Activated CD4-positive, alpha-beta T cell treated with anti-CD3 and anti-CD28 coated beads, Interleukin-2, amount 50 U/mL, for 4 hours (primary cell): ENCODE data around the gene MRPL37.
"Not testable (repeated sequence)": the region's sequence is repeated elsewhere in the genome, so short reads cannot be mapped to it uniquely, and the experiment has no call there.

ENCODE experiments used
- DNase-seq, 2 experiments: peaks; one replicate each; pipeline ENCODE4 v3.0.0-alpha.2; 2020

Gene MRPL37

DNA sequence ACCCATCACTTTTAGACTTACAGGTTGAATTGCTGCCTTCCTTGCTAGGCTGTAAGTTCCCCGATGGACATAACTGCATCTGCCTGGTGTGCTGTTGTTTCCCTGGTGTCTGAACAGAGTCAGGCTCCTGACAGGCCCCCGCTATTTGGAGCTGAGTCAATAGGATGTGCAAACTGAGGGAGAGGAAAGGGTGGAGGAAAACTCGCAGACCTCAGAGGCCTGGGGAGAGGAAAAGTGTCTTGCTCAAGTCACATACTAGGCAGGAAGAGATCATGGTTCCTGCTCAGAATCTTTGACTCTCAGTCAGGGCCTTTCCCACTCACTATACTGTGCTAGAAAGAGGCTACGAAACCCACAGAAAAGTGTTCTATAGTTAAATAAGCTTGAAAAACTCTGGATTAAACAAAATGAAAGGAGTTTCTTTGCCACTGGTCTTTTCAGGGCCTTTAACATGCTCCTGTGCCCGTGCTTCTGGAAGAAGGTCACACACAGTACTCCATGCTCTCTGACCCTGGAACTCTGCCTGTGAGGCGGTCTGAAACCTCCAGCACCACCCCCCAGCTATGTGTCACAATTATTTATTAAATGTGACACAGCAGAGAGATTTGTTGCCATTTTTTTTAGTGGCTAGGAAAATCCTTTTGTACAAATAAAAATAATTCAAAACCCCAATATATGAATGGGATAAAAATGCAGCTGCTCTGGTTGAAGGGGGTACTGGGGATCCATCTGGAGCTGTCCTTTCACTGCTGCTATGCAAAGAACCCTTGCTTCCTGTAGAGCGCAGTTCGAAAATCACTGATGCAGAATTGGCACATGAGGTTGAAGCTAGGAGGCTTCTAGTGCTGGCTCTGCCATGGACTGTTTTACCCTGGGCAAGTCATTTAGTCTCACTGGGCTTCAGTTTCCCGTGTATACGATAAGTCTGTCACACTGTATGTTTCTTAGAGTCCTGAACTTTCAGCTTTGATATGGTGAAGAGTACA is 27.1 kb upstream of the MRPL37 start:
- no peak for DNase-seq

DNA sequence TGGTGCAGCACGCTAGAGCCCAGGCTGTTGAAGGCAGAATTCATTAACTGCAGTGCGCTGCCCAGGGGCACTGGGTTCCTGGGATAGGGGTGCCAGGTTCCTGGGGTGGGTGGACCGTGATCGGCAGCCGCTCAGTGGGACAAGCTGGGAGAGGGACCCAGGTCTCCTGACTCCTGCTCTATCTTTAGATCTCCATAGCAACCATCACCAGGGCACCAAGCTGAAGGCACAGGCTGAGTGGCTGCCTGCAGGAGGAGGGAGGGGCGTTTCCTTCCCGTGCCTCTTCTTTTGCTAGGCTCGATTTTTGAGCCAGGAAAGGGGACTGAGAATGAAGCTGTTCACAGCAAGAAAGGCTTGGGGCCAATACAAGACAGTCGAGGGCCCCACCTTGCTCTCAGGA is 26.3 kb upstream of the MRPL37 start:
- DNase-seq: no peak

DNA sequence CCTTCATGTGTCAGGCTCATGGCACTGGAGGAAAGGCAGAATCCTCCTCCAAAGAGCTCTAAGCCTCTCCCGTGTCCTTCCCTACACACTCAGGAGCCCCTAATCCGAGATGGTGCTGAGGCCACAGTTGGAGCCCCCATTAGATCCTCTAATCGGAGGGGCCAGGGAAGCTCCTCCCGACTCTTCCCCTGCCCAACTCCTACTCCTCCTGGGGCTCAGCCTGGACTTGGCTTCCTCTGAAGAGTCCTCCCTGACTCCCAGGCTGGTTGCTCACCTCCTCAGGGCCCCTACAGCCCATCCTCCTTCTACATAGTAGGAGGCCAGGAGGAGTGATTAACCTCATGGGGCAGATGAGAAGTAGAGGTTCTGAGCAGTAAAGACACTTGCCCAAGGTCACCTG is 25.9 kb upstream of the MRPL37 start:
- DNase-seq: no peak

DNA sequence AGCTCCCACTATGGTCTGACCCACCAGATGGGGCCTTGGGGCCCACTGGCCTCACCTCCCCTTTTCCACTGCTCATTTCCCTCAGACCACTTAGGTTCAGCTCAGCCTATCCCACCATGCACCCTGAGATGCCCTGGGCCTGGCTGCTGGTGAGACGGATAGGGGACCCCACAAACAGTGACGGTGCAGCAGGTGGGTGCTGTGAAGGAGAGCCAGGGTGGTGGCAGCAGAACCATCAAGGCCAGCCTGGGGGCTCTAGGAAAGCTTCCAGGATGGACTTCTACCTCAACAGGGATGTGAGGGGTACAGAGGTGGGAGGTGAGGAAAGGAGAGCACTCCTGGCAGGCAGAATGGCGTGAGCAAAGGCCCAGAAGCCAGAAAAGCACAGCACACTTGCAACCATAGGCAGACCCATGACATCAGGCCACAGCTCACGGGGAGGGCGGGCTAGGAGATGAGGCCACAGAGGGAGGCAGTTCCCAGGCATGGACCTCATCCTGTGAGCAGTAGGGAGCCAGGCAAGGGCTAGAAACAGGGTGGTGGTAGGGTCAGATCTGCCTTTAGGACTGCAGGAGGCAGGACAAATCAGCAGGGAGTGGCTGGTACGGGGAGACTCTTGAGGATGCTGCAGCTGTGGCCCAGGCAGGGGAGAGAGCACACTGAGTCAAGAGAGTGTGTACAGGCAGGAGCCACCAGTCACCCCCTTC is 23.2 kb upstream of the MRPL37 start:
- no peak for DNase-seq

DNA sequence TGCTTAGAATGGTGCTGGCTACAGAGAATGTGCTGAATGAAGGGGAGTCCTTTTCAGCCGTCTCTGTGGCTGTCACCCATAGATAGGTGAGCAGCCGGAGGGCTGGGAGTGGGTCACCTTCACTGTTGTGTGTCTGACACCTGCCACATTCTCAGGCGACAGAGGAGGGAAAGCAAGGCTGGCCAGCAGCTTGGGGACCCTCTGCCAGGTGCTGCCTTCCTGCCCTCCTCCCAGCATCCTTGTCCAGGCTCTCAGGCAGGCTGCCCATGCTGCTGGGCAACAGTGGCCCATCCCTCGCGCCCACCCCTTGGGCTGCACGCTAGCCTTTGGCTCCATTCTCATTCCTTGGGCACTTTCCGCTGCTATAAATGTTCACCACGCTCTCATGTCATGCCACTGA is 22.2 kb upstream of the MRPL37 start:
- no peak for DNase-seq

DNA sequence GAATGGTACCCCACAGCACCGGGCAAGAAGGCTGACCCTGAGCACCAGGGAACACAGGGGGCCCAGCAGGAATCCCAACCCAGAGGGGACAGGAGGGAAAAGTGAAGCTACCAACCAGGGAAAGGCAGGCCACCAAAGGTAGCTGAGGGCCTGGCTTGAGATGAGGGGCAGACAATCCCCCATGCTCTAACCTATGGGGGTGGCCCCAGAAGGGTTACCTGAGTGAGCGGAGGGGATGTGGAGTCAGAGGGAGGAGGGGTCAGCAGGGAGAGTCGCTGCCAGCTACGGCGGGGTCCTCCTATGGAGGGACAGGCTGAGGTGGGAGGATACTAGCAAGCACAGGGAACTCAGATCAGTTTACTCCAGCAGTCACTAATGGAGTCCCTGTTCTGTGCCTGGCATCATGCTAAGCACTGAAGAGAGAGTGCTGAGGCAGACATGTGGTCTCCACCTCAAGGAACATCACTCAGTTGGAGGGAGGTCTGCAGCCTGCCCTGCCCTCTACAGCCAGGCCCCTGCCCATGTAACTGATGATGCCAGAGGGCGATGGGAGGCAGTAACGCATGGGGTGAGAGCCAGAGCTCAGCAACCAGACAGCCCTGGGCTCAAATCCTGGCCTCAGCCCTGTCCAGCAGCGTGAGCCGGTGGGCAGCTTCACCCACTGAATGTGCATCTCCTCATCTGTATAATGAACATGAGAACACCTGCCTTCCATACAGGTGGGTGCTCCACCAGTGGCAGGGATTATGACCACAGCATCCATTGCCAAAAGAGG is 21.5 kb upstream of the MRPL37 start:
- DNase-seq: no peak

DNA sequence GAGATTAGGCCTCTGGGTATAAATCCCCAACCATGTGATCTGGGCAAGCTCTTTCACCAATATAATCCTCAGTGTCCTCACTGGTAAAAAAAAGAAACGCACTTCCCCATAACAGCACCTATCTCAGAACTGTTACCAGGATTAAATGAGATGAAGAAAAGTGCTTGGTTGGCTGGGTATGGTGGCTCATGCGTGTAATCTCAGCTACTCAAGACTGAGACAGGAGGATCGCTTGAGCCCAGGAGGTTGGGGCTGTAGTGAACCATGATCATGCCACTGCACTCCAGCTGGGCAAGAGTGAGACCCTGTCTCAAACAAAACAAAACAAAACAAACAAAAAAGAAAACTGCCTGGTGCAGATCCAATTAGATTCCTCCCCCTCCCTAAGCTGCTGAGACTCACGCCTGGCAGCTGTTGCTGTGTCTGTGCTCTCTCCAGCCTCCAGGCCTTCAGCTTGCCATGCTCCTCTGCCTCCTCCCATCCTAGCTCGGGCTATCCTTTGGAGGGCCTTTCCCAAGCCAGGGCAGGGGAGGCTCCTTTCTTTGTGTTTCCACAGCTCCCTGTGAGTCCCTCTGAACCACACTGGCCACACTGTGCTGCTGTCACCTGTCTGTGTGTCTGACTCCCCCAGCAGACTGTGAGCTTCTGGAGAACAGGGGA is 19.1 kb upstream of the MRPL37 start:
- no peak for DNase-seq

DNA sequence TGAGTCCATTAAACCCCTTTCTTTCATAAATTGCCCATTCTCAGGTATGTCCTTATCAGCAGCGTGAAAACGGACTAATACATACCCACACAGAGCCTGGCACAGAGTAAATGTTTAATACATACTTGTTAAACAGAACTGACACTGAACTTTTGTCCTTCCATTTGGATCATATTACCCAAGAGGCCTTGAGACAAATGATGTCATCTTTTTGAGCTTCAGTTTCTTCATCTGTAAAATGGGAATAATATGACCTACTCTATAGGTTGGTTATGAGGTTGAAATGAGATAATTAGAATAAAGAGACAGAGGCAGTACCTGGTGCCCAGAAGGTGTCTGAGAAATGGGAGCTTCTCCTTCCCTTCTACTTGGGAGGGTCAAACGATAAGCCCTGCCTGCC is 13.9 kb upstream of the MRPL37 start:
- no peak for DNase-seq

DNA sequence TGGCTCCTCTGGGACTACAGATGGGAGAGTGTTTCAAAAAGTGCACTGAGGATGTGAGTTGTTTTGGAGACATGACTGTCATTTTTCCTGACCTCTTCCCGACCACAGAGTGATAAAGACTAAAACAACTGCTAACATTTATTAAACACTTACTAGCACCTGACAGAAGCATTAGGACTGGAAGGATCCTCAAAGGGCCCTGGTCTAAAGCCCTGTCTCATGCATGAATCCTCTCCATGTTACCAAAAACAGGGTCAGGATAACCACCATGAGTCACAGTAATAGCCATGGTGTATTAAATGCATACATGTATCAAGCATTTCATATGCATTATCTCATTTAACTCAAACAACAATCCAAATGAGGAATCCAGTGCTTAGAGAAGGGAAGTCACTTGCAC is 11.7 kb upstream of the MRPL37 start:
- DNase-seq: no peak

DNA sequence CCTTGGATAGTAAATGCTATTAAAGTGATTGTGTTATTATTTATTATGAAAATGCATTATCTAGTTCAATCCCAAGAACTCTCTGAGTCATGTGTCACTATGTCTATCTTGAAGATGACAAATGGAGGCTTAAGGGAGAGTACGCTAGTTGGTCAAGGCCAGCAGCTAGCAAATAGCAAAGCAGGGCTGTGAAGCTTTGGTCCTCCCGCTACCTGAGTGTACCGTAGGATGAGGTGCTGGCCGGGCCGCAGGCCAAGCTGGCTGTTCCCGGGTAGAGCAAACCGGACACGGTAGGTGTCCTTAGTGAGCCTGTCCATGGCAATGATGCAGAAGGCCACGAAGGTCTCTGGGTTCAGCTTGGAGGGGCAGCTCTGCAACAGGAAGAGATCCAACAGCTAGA is 9.4 kb upstream of the MRPL37 start:
- no peak for DNase-seq

DNA sequence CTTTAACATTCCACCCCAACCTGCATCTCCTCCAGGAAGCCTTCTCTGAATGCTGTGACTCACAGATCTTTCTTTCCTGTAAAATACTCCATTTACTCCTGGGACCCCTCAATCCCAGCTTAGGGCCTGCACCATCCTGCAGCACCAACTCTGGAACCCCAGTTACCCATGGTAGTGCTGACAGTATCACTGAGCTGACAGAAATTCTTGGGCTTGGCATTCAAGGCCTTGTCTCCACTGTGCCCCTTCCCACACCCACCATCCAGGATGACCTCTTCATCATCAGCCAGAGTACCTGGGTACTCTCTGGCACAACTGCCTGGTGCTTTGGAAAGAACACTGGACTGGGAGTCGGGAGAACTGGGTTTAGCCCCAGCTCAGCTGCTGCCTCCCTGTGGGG is 8.4 kb upstream of the MRPL37 start:
- DNase-seq: no peak

DNA sequence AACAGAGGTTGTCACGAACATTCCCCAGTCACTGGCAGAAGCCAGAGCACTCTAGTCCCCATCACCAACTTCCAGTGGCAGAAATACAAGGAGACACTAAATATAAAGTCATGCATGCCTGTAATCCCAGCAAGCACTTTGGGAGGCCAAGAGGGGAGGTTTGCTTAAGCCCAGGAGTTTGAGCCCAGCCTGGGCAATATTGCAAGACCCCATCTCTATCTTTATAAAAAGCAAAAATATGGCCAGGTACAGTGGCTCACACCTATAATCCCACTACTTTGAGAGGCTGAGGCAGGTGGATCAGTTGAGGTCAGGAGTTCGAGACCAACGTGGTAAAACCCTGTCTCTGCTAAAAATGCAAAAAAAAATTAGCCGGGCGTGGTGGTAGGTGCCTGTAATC is 6.5 kb upstream of the MRPL37 start:
- DNase-seq: no peak

DNA sequence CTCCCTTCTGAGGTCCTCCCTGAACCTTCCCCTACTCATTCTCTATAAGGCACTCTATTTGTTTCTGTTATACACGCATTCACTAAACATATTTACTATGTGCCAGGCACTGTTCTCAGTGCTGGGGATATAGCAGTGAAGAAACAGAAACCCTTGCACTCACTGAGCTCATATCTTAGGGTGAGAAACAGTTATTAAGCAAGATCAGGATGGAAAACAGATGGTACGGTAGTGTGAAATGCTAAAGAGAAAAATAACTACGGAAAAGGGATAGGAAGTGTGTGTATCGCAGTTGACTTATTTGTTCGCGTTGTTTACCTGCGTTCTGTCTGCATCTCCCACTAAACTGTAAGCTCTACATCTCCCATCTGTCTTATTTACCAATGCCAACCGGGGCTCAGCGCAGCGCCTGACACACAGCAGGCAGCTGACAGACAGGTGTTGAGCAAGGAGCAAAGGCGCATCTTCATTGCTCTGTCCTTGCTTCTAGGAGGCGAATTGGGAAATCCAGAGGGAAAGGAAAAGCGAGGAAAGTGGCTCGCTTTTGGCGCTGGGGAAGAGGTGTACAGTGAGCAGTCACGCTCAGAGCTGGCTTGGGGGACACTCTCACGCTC is 709 bp upstream of the MRPL37 start:
- no peak for DNase-seq

DNA sequence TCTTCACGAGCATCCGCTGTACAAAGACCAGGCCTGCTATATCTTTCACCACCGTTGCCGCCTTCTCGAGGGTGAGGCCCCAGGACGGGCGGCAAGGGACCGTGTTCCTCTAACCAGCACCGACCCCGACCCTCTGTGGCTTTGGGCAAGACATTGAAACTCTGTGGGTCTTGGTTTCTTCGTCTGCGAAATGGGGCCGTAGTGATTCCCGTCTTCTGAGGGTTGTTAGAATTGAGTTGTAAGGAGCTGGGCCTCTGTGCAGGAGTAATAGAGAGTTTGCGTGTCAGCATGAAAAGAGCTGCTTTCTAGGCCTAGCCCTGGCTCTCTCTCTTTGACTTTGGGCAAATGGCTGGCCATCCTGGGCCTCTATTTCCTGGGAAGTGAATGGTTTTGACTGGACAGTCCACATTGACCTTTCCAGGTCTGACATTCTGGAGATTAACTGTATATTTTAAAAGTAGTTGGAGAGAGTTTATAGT is 591 bp downstream of the MRPL37 start:
- peak in 1 of 2 experiments; percentile 6 for DNase-seq

DNA sequence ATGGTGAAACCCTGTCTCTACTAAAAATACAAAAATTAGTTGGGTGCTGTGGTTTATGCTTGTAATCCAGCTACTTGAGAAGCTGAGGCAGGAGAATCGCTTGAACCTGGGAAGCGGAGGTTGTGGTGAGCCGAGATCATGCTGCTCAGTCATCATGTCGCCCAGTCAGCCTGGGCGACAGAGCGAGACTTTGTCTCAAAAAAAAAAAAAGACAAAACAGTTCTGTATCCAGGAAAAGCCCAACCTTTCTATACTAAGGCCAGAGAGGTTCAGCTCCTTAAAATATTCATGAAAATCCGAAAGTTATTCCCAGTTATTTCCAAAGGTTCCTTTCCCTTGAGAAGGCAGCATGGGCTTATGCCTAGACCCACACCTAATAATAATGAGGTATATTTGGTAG is 4.2 kb downstream of the MRPL37 start:
- no peak for DNase-seq

DNA sequence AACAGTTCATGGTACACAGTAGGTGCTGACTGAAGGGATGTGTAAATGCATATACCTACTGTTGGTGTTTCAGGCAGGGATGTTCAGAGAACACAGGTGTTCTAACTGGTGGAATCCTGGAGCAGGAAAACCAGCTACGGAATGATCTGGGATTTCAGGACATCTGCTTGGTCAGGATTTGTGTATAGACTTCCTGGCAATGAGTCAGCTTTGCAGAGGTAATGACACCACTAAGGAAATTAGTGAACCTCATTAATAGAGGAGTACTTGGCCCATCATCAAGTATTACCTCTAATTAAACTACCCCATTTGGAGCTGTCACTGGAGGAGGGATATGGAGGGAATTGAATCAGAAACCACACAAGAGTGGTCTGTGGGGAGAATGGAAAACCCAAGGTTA is 7.3 kb downstream of the MRPL37 start:
- DNase-seq: no peak

DNA sequence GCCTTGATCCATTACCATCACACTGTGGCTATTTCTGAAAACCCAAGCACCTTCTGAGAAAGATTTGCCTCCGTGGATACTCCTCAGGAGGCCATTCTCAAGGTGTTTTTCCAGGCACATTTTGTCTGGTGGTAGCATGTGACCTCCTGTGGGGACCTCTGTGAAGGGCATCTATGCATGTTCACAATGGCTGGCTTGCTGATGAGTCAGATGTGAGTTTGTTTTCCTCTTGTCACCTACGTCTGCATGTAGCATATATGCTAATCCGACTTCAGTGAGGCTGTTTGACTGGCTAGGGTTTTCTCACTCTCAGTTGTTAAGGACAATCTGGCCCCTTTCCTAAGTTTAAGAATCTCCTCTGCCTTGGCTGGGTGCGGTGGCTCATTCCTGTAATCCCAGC is 7.9 kb downstream of the MRPL37 start:
- not testable (repeated sequence) for DNase-seq

DNA sequence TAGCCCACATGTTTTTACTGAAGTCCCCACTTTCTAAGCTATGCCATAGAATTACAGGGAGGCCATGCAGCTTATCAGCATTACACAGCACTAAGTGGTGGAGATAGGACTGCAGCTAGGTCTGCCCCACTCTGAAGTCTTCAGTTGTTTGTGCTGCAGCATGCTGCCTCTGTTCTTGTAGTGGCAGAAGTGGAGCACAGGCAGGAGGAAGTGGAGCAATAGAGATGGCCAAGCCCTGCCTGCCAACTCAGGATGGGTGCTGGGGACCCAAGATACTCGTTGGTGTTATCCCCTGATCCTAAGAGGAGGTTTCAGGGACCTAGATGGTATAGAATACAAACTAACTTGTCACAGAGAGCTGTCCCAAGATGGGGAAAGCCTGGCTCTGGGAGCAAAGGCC is 12.9 kb downstream of the MRPL37 start:
- no peak for DNase-seq

DNA sequence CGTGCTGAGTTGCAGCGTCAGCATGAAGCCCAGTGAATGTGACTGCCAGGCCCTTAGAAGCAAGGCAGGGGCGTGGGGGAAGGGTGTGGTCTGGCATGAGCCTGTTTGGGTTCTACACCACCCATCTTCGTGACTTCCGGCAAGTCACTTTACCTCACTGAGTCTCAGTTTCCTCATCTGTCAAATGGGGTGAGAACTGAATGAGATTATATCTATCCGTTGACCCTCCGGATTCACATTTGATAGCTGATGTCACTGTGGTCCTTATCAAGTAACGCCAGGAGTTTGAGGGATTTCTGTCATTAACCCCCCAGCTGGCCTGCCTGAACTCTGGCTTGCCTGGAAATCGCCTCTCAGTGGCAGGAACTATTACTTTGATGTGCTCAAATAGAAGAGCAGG is 15.6 kb downstream of the MRPL37 start:
- no peak for DNase-seq

DNA sequence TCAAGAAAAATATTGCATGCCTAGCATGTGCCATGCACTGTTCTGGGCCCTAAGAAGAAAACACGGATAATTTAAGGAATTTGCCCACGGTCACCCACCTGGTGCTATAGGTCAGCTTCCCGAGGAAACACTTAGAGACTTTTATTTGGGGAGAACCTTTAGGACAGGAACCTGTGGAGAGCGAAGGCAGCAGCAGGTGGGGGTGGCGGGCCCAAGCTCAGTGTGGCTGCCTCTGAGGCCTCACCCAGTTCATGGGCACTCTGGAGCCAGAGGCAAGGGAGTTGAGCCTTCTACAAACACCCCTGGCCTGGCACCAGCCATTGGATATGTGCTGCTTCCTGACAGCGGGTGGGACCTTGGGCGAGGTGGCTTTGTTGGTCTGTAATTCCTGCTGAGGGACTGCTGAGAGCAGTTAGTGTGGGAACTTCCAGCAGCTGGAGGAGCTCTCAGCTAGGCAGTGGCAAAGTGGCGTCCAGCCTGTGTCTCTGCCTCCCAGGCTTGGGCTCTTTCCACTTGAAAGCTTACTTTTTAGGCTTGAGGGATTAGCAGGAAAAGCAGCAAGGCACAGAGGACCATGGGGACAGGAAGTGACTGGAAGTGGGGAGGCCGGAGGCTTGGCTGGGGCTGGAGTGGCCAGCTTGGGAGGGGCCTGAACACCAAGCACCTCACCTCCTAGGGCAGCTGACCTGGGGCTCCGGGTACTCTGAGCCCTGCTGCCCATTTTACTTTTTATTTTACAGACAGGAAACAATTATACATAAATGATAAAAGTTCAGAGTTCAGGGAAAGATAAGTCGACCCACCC is 19.1 kb downstream of the MRPL37 start:
- no peak for DNase-seq

DNA sequence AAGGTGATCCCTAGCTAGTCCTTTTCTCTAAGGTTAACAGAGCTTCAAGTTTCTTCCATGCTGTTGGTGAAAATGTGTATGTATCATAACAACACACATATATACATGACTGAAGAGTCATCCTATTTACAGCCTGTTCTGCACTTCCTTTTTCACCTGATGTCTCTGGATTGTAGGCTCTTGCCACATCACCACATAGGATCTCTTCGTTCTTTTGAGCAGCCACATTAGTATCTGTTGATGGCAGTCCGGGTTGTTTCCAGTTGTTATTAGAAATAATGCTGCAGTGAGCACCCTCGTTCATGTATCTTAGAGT is 19.7 kb downstream of the MRPL37 start:
- DNase-seq: no peak
